Islet precursor cell (in vitro differentiated cells): ENCODE data around the gene NELFA.
A peak's percentile ranks its signal among the peaks of the same experiment; 100 is the strongest.

Source experiments
- DNase-seq: peaks from one replicate; pipeline ENCODE4 v3.0.0-alpha.2; 2018

The NELFA gene

GRCh38 chr4:1981251-1982058 lies 27.3 kb downstream of the NELFA start:
- DNase-seq: no peak

DNA sequence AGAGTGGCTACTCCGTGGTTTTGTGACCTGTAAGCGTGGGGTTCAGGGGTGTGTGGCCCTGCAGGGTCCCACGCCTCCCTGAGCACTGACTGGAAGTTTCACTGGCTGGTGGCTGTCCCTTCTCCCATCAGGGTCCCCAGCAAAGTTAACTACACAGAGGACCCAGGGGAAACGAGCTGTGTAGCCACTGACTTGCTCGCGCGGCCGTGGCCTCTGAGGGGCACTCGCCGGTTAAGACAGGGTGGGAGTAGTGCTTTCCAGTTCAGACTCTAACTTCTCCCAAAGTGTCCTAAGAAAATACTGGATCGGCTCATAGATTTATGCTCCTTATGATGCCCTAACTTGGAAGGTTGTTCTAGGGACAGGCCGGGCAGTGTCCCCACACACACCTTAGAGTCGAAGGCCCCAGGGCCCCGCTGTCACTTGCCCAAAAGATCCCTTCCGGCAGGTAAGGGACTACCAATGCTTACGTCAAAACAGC lies 28.2 kb downstream of the NELFA start:
- no peak for DNase-seq

DNA sequence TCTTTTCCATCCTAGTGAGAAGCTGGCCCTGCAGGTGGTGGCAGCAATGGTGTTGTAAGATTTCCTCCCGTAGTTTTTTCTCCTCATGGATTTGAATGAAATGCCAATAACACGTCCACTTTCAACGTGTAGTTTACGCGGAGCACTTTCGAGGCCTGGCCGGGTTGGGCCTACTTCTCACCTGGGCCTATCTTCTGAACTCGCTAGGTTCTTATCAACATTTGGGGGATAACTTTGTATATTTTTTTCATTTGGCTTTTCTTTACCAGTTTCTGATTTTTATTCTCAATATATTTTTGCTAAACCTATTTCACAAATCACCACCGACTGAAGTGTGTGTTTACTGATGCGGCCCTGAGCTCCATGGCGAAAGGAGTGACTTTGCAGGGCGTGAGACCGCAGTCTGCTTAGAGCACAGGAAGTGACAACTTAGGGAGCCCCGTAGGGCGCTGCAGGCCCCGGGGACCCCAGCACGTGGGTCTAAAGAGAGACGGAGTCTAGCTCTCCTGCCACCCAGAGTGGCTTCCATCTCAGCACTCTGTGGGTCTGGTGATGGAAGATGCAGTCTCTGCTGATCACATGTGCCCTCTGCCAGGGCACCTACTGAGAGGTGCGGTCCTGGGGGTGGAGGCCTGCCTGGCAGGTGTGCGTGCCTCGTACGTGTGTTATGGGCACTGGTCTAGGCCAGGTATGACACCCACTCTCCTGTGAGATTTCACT lies 29.1 kb downstream of the NELFA start:
- DNase-seq: no peak

DNA sequence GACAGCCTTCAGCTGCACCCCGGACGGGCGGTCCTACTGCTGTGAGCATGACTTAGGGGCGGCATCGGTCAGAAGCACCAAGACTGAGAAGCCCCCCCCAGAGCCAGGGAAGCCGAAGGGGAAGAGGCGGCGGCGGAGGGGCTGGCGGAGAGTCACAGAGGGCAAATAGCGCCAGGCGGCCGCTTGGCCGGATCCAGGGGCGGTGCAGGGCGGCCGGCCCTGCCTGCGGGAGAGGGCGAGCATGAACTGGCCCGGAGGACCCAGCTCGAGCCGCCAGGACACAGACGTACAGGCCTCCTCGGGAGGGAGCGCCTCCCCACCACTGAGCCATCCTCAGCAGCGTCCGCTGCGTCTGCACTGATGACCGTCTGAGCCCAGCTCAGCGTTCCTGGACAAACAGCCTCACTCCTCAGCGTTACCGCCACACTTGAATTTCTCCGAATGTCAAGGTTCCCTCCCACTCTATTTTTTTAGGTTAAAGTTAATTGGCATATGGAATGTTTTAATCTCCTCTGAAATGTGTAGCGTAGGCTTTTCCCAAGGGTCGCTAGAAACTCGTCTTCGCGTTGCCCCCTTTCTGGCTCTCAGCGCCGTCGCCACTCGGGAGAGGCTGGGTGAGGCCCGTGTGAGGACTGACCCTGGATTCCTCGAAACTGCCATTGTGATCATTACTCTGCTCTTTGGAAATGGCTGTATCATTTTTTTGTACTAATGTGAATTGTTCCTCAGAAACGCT lies 29.9 kb downstream of the NELFA start:
- DNase-seq: no peak

DNA sequence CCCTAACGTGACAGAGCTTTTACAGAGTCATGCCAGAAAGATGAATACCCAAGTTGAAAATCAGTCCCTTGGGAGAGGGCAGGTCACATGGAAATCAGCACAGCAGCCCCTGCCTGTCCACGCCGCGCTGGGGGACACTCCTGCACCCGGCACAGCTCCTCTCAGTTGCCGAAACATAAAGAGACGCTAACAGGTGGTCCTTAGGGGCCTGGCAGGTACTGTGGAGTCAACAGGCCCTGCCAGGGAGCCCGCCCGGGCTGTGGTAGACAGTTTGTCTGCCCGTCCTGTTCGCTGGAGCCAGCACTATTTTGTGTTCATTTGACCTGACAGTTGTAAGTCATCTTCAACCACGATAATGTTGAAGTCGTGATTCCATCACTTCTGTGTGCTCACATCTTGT lies 30.5 kb downstream of the NELFA start:
- DNase-seq: peak; percentile 33

DNA sequence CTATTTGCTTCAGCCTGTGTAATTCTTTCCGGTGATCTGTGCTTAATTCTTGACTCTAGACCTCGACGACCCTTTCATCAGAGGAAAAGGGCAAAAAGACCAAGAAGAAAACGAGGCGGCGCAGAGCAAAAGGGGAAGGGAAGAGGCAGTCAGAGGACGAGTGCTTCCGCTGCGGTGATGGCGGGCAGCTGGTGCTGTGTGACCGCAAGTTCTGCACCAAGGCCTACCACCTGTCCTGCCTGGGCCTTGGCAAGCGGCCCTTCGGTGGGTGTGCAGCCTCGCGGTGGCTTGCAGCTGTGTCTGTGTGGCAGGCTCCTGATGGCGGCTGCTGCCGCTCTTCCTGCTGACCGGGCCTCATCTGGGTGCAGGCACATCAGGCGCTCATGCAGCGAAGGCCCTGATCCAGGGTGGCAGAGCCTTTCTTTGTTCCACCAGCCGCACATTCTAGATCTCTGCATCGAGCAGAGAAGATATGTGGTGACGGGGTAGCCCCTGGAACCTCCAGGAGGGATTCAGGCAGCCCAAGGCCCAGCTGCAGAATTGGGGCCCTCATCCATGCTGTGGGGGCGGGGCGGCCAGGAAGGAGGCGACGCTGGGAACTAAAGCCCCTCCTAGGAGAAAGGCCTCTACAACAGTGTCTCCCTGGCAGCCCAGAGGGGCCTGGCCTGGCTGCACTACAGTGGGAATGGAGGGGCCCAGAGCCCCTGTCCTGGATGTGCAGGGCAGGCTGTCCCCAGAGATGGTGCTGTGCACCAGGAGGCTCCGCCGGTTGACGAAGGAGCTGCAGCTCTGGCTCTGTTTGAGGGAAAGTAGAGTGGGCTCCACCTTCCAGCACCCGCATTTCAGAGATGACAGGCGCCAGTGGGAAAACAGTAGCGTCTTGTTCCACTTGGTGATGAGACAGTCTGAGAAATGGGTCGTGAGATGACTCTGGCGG lies 32.1 kb downstream of the NELFA start:
- DNase-seq: peak; percentile 45

DNA sequence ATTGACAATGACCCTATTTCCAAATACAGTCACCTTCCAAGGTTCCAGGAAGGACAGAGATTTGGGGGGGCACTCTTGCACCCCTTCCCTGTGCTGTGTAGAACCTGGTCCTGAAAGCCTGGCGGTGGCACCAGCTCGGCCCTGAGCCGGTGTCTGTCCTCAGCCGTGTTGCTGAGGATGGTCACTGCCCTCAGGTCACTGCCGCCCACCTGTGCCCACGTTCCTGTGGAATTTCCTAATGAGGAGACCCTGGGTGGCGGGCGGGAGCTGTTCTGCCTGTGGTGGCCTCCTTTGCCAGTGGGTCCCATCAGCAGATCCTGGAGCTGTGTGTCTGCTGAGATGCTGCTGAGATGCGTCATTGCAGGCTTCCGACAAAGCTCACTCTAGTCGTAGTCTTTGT lies 32.9 kb downstream of the NELFA start:
- DNase-seq: no peak

DNA sequence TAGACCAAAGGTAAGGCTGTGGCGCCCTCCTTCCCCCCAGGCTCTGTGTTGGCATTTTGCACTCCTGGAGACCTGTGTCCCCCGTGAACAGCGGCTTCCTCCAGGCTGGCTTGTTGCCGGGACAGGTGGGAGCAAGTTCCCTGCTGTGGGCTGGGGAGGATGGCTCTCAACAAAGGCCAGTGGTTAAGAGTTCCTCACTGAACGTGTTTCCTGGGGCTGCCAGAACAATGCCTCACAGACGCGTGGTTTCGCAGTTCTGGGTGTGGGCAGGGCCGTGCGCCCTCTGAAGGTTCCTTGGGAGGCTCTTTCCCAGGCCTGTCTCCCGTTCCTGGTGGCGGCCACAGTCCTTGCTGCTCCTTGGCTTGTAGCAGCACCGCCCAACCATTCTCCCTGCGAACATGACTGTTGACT lies 33.4 kb downstream of the NELFA start:
- peak; percentile 50 for DNase-seq

- no peak for DNase-seq
Observed at GRCh38 chr4:1974840-1975239, 33.9 kb downstream of the NELFA start.

GRCh38 chr4:1973661-1974060 lies 35.1 kb downstream of the NELFA start:
- DNase-seq: no peak

DNA sequence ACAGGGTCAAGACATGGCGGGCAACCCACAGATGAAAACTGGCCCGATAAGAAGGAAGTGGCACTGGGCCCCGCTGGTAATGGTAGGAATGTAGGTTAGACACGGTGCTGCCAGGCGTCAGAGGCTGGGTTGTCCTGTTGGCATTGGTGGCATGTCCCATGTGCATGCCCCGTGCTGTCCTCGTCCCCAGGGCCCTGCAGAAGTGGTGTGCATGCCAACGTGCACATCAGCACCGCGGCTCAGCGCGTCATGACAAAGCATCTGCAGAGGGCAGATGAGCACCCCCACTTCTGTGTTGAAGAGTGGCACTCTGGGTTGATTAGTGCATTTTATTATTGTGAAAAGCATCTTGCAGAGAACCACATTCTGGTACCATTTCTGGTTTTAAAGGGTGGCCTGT lies 35.6 kb downstream of the NELFA start:
- no peak for DNase-seq

DNA sequence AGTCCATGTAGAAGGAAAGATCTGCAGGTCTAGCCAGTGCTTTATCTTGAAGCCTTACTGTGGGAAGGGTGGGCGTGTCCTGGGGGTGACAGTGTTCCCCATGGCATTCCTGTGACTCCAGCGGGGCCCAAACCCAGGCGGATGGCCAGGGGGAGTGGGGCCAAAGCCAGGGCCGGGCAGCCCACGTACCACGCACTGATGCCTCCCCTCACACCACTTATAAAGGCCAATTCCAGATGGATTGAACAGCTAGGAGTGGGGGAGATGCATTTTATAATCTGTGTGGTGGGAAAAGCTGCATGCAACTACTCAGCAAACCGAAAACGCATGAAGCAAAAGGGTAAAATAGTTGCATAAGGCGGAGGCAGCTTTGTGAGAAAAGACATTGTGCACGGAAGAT lies 36.4 kb downstream of the NELFA start:
- no peak for DNase-seq

DNA sequence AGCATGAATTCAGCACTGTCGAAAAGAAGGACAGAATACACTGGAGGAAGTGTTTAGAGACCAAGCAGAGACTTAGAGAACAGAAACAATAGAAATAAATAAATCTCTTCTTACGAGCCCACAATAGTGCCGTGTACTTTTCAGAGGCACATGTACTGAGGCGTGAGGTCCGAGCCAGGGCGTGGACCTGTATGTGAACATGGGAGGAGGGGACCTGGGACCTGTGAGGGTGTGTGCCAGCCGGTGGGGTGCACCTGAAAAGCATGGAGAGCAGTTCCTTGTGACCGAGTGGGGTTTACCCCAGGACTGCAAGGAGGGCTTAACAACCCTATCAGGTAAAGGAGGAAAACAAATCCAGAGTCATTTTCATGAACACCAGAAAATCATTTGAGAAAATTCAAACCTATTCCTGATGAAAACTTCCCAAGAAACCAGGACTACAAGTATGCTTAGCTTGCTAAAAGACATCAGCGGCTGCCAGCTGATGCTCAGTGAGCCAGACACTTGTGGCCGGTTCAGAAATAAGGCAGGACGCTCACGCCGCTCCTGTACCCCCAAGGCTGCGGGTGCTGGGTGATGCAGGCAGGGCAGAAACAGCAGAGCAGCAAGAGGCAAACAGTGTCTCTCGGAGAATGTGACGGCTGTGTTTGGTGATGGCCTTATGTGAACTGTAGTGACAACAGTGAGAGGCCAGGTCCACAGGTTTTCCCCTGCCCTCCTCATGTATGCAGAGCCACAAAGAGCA lies 37.1 kb downstream of the NELFA start:
- no peak for DNase-seq

DNA sequence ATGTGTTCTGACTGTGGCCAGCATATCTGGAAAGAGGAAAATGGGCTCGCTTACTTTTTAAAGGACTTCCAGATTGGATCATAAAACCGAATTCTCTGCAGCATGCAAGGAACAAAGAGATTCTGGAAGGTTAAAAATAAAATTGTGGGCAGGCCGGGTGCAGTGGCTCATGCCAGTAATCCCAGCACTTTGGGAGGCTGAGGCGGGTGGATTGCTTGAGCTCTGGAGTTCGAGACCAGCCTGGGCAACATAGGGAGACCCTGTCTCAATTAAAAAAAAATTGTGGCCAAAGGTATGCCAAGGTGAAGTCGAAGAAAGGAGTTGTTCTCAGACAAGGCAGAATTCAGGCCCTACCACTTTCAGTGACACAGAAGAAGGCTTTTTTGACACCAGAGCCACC lies 37.8 kb downstream of the NELFA start:
- DNase-seq: no peak

GRCh38 chr4:1969928-1970723 lies 38.6 kb downstream of the NELFA start:
- DNase-seq: no peak

DNA sequence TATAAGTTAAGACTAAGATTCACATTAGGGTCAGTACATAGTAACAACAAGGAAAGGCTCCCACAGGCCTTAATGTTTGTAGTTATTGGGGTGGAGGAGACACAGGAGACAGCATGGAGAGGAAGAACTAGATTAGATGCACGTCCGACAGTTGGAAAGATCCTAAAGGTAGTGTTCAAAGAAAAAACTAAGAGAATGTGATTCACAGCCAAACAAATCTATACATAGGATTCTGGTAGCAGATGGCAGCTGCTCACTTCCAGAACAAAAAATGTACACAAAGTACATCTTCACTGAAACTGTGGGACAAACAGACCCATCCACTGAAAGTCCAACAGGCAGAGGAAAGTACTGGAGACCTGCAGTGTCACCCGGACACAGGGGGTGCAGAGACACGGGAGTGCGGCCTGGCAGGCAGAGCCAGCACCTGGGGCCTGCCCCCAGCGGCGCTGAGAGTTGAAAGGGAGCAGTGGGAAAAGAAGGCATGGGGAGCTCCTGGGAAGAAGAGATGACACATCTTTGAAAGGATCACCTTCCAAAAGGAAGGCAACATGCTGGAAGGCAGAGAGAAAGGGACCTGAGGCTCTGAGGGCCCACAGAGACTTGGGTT lies 40.0 kb downstream of the NELFA start:
- DNase-seq: no peak

DNA sequence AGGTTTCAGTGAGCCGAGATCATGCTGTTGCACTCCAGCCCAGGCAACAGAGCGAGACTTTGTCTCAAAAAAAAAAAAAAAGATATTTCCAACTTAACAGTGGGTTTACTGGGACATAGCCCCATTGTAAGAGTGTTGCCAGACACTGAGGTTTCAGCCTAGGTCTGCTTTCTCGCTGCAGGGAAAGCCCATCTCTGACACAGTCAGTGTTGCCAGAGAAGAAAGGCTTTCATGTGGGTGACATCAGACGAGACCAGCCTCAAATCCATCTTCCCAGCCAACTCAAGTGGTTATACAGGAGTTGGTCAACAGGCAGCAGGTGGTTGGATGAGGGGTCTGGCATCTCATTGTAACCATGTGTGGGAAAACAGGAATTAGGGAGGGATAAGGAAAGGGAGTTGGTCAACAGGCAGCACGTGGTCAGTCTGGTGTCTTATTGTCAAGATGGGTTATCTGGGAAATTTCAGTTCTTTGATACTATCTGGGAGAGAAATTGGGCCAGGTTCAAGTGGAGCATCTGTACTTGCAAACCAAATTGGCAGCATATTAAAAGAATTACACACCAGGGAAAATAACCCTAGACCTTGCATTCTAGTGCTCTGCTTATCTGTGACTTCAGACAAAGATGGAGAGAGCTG lies 41.1 kb downstream of the NELFA start:
- no peak for DNase-seq

GRCh38 chr4:1964971-1965370 lies 43.8 kb downstream of the NELFA start:
- no peak for DNase-seq

DNA sequence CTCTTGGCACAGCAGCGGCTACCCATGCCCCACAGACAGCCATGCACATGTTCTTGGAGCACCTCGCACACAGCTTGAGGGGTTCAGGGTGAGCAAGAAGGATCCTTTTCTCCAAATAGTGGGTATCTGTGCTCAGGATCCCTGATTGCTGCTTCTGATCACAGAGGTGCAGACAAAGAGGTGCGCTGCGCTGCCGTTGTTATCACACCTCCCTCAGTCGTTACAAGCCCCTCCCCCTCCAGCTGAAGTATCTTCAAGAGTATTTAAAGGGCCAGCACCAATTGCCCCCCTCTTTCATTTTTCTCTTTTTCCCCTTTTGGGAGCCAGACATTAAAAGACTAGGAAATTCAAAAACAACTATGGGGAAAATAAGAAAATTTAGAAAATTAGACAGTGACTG lies 44.3 kb downstream of the NELFA start:
- DNase-seq: no peak

DNA sequence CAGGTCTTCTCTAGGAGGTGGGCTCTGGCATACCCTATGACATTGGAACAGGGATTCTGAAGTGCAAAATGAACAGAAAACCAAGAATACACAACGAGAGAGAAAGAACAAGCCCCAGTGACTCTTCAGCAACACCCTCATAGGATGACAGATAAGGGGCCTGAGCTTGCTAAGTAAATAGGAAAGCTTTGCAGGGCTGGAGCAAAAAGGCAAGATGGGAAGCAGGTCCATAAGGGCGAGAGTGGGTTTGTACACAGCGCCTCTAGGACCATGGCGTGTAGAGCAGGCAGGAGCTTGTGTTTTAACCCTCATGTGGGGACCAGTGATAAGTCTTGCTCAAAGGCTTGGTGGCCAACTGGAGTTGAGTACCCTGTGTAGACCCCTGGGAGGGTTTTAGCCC lies 45.8 kb downstream of the NELFA start:
- DNase-seq: no peak
